Fibroblast of villous mesenchyme (primary cell): Measurements from ENCODE around the gene COL4A1. TPM values are rescaled to one million over a fixed set of nuclear protein-coding genes. Genes with fewer than 3 reads are reported as not detected.

Experiments used
- DNase-seq: peaks from one replicate; pipeline ENCODE4 v3.0.0-alpha.2; 2010; ENCODE audit warnings: low read depth
- H3K4me3 ChIP-seq: 2 replicates; pipeline ENCODE4 v1.5.1; 2011; ENCODE audit warnings: low read depth, mild to moderate bottlenecking, low read length
- CTCF ChIP-seq: IDR thresholded peaks from 2 replicates; pipeline ENCODE4 v1.5.1; 2012; ENCODE audit warnings: low read depth, mild to moderate bottlenecking, low read length; ENCODE audit not compliant: insufficient read depth
- total RNA-seq: library from RNA; depleted of rRNA; stranded (reverse); fragments of >200 nt; gene quantifications from 2 replicates; pipeline ENCODE4 v1.2.3, GENCODE V29; 2012

The COL4A1 gene
- total RNA-seq, 1 donor, result 1,391 TPM

GRCh38 chr13:110240352-110240751 lies 66.6 kb downstream of the COL4A1 start:
- no peak overlapping the region for H3K4me3 ChIP-seq
- DNase-seq, result no peak
- no peak for TF ChIP-seq CTCF

DNA sequence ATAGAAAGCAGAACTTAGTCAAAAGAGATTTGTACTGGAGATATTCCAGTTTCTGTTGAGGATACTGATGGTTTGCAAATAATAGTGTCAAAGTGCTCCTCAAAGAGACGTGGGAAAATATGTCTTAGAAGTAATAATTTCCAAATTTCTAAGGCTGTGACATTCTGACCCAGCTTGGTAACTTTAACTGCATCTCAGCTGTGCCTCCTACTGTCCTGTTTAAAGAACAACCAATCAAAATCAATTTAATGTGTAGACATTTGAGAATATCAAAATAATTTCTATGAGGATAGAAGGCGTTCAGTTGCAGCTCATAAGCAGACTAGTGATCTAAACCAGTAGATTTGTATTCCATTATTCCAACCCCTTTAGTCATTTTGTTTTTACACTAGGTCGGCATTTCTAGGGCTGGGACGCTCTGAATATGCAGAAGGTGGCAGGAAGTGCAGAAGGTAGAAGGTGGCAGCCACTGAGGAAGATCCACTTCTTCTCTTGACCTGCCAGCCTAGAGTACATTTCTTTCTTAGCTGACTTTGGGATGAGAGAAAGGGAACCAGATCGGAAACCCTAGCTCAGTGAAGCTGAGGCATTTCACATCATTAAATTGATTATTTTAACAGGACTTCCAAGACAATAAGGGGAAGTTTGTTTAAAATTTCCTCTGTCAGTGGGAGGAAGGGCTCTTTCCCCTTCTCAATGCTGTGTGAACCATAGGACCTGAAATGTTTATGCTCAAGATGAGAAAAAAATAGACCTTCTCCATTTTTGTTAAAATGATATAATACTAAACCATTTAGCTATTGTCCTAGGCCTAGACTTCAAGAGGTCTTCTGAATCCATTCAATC lies 67.5 kb downstream of the COL4A1 start:
- DNase-seq, result no peak
- TF ChIP-seq CTCF, result no peak
- no peak overlapping the region for H3K4me3 ChIP-seq

GRCh38 chr13:110238818-110239195 lies 68.2 kb downstream of the COL4A1 start:
- no peak for TF ChIP-seq CTCF
- DNase-seq, result peak; percentile 78
- no peak overlapping the region for H3K4me3 ChIP-seq

- DNase-seq, result no peak
- TF ChIP-seq CTCF, result no peak
- no peak overlapping the region for H3K4me3 ChIP-seq
These were observed 68.8 kb downstream of the COL4A1 start for GRCh38 chr13:110237875-110238817.

DNA sequence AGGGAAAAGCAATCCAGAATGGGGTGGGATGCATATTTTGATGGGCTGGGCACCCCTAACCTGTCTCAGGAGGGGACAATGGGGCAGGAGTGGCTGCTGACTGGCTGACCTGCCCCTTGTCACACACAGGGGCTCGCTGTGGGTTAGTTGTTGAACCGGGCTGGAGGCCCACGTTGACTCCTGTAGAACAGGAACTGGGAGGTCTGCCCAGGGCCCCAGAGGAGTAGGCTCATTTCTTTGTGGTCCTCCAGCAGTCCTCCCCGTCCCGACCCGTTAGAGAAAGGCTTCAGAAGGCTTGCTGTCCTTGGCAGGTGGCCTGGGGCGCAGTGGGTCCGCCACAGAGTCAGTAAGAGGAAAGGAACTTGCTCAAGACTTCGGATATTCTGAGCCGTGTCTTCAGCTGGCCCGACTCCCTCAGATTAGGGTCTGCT lies 70.1 kb downstream of the COL4A1 start:
- TF ChIP-seq CTCF, result no peak
- no peak for DNase-seq
- no peak overlapping the region for H3K4me3 ChIP-seq

- H3K4me3 ChIP-seq, result no peak overlapping the region
- DNase-seq, result no peak
- no peak for TF ChIP-seq CTCF
These were observed 70.5 kb downstream of the COL4A1 start for GRCh38 chr13:110236431-110236830.
